NCI-H2171 (cell line): ENCODE results near the gene DACT2.
"Not testable (repeated sequence)": the region's sequence is repeated elsewhere in the genome, so short reads cannot be mapped to it uniquely, and the experiment has no call there.

ENCODE experiments used
- DNase-seq: peaks from one replicate; lab custom pipeline; 2025; lab: John Stamatoyannopoulos, UW

DACT2 gene

DNA sequence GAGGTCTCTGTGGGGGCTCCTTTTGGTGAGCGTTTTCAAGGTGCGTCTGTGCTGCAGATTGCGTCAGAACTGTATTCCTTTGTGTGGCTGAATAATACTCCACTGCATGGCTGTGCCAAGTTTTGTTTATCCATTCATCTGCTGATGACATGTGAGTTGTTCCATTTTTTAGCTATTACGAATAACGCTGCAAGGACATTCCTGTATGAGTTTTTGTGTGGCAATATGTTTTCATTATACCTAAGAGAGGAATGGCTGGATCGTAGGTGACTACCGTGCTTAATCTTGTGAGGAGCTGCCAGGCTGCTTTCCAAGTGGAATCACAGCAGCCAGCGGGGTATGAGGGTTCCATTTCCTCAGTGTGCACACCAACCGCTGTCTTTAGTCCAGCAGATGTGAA is 1.1 kb upstream of the DACT2 start:
- no peak for DNase-seq

DNA sequence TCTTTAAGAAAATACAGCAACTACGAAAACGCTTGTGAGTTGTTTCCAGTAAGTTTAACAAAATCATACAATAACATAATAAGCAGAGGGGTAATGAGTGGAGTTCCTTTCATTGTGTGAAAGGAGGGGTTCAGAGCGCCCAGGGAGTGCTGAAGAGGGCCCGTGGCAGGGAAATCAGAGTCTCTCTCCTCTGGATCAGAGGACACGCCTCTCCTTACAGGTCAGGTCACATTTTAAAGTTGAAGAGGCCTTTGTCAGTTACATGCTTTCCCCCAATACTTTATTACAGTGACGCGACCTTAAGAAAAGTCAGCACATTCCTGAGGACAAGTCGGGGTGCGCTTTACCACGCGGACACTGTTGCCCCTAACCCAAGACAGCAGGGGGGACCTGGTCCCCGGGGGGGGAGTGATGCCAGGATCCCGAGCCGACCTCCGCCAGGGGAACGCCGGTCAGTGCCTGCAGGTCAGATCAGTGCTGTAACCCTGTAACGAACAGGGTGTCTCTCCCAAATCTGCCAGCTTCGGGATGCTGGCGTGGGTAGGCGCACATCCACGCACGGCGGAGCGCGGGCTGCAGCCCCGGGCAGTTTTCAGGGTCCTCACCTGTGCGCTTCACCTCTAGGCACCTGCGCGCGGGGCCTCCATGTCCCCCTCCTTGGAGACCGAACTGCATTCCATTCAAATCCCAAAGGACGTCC is 848 bp downstream of the DACT2 start:
- DNase-seq, result no peak

DNA sequence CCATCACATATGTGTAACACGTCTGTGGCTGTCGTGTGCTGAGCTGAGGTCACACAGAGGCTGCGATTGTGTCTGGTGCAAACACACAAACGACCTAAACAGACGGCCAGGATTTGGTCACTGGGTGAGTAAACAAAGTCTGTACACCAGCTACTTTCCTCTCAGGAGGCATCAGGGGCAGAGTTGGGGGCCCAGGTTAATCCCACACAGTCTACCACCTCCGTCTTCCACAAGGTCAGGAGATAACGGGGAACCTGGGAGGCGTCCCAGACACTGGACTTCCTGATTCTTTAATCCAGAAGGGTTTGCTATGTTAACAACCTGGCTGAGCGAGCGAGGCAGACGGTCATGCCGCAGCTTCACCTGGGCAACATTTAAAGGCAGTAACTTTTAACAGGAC is 1.5 kb downstream of the DACT2 start:
- no peak for DNase-seq

GRCh38 chr6:168315596-168315995 is 4.0 kb downstream of the DACT2 start:
- no peak for DNase-seq

DNA sequence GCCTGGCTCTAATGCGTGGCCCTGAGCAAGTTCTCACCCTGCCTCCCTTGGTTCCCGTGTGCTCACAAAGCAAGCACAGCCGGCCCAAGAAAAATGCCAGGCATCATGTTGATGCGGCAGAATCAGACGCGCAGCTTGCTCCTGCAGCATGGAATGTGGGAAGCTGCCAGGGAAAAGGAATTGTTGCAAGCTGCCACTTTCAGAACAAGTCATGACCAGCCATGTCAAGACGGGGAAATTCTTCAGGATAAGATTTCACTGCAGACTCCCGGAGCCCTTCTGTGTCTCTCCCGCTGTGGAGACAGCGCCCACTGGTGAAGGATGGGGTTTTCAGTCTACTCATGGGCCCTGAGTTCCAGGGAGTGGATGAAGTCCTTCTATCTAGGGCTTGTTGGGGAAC is 4.6 kb downstream of the DACT2 start:
- DNase-seq, result peak; percentile 11

DNA sequence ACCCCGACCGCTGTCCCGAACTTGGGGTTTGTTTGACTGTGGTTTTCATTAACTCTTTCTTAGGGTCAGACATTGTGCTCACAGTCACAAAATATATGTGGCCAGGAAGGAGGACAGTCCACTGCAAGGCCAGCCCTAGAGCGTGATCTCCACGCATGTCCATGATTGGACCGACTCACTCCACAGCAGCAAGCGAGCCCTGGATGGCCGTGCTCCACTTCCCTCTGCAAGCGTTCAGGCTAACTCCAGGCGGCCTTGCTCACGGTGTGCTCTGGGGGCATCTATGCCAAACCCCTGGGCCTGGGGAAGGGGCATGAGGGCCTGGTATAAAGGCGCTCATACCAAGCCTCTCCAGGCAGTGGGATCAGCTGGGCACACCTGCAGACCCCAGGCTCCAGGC is 5.6 kb downstream of the DACT2 start:
- no peak for DNase-seq

GRCh38 chr6:168313431-168314011 is 6.1 kb downstream of the DACT2 start:
- DNase-seq, result no peak

GRCh38 chr6:168312125-168312507 is 7.5 kb downstream of the DACT2 start:
- DNase-seq, result not testable (repeated sequence)

GRCh38 chr6:168311410-168312124 is 8.0 kb downstream of the DACT2 start:
- no peak for DNase-seq

DNA sequence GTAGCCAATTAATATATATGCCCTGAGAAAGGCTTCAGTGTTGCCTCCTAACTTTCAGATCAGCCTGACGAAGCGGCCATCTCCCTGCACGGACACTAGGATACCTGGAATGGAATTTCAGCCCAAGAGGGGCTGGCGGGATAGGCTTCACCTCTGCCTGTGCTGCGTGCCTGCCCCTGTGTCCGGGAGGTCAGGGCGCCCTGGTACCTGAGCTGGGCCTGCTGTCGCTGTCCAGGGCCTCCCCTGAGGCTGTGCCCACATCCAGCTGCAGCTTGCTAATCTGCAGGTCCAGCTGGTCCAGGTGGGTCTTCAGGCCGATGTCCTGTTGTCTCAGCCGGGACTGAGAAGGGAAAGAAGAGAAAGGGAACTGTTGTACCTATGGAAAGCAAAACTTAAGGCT is 8.6 kb downstream of the DACT2 start:
- no peak for DNase-seq

DNA sequence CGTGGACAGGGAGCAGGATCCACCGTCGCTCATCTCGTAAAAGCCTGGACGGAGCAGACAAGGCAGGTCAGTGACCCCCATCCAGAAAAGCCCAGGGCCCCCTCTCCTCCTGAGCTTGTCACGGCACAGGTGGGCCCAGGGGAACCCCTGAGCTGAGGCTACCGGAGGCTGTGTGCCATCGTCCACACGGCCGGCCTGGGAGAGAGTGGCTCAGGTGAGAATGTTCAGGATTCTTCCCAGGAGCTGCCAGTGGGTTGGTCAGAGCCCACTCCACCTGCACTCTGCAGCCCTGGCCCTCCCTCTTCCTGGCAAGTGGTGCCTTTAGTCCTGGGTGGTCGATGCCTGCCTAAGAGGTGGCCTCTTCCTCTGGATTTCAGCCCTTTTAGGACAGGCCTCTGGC is 9.2 kb downstream of the DACT2 start:
- DNase-seq, result no peak

DNA sequence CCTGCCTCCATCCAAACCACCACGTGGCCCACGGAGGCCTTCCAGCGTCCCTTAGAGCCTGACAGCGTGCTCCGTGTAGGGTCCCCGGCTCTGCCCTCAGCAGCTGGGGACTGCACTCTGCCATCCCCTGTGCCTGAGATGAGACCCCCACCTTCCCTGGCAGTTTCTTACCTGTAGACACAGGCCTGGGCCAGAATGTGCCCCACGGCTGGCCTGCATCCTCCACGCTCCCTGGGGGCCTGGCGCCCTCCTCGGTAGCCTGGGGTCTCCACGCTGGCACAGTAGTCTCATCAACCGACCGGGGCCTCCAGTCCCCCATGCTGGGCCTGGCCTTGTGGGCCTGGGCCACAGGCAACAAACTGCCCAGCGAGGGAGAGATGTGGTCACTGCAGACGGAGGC is 9.6 kb downstream of the DACT2 start:
- DNase-seq, result no peak

- no peak for DNase-seq
Observed at GRCh38 chr6:168309183-168309582, 10.4 kb downstream of the DACT2 start.

DNA sequence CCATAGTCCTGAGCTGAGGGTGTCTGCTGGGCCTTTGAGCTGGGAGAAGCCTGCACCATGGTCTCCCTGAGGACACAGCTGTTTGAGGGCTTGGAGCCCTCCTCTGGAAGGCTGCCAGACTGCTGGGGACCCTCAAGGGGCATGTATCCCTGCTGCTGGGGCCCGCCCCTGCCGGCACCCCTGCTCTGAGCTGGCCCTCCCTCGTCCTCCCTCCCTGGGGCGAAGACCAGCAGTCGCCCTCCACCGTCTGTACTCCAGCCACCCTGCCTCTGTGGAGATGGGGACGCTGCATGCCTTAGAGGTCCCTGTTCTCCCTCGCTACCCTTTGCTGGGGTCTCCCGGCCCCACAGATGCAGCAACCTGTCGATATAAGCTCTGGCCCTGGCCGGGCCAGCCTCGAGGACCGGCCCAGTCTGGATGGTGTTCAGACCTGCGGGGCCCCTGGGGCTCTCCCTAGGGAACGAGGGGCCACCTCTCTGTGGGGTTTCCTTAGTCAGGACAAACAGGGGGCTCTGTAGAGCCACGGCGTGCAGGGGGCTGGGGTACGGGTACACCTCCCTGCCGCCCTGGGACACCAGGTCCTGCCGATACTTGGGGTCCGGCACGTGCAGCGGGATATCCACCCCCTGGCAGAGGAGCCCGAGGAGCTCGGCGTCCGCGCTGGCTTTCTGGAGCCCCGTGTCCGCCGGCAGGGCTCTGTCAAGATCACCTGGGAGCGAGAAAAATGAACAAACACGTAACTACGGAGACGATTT is 11.0 kb downstream of the DACT2 start:
- no peak for DNase-seq

DNA sequence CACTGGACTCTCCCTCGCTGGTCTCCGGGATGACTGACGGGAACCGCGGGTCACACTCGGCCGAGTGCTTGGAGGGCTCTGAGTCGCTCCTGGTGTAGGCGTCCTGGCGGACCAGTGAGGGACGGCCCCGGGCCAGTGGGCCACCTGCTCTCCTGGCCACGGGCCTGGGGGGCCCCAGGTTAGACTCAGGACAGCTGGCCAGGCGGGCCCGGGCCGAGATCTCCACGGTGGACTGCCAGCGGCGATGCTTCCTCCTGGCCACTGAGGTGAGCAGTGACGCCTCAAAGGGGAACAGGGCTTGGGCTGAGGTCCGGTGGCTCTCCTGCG is 11.9 kb downstream of the DACT2 start:
- no peak for DNase-seq

- DNase-seq, result no peak
Observed at GRCh38 chr6:168307015-168307694, 12.4 kb downstream of the DACT2 start.

- no peak for DNase-seq
Observed at GRCh38 chr6:168305863-168306262, 13.7 kb downstream of the DACT2 start.

DNA sequence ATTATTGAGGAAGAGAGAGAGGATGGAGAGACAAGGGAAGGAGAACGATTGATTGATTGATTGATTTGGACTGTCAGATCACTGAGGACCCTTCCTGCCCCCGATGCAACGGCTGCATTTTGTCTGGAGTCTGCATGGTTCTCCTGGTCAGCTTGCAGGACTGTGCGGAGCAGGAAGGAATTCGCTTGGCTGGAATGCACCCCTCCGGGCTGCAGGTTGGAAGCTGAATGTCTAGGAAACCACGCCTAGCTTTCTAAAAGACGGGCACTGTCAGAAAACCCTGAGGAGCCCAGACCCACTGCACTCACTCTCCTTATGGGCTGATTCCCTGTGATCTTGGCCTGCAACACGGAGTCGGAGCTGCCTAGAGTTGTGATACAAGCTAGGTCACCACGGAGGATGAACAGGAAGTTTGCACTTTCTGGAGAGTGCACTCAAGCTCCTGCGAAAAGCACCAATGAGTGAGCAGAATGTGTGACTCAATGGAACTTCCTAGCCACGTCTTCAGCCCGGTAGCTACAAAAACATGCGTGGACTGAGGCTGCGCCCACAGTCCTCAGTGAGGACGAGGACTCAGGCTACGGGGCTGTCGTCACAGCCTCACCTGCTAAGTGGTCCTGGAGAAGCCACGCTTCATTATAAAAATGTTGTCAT is 14.4 kb downstream of the DACT2 start:
- DNase-seq, result no peak

GRCh38 chr6:168304752-168305015 is 14.9 kb downstream of the DACT2 start:
- no peak for DNase-seq

GRCh38 chr6:168303982-168304751 is 15.4 kb downstream of the DACT2 start:
- no peak for DNase-seq

GRCh38 chr6:168302534-168302933 is 17.0 kb downstream of the DACT2 start:
- no peak for DNase-seq
